Measurements from ENCODE around the gene SPEM2.

Gene SPEM2

GRCh38 chr17:7475764-7476422, 50.5 kb downstream of the SPEM2 start:
- no peak for DNase-seq

GRCh38 chr17:7476494-7476893, 51.1 kb downstream of the SPEM2 start:
- DNase-seq = no peak

GRCh38 chr17:7476951-7477350, 51.5 kb downstream of the SPEM2 start:
- no peak for DNase-seq
